Spleen (tissue), 13 donors: ENCODE measurements around the gene PRR23E. TPM values are rescaled to one million over a fixed set of nuclear protein-coding genes. Genes with fewer than 3 reads are reported as not detected.

Experiments used
- DNase-seq: peaks from one replicate; pipeline ENCODE4 v3.0.0-alpha.2; 2020
- H3K27ac ChIP-seq, 8 donors: fragments of 200-600 bp; sonication (generic) in 7 of 8; 1 replicate in 4 of 8; 2 replicates in 4 of 8; pipeline versions ENCODE4 v1.5.0 to v1.8.0; 2016 to 2021; ENCODE audit warnings: inconsistent platforms in 4 of 8, mild to moderate bottlenecking in 4 of 8, moderate library complexity in 1 of 8
- H3K27me3 ChIP-seq, 7 donors: fragments of 200-600 bp; sonication (generic) in 6 of 7; replicated peaks in 1 of 7; 1 replicate in 4 of 7; 2 replicates in 3 of 7; pipeline versions ENCODE4 v1.5.0 to v1.8.0; 2016 to 2021; ENCODE audit warnings: inconsistent platforms in 3 of 7, mild to moderate bottlenecking in 1 of 7
- H3K36me3 ChIP-seq, 6 donors: fragments of 200-600 bp; sonication (generic) in 5 of 6; 1 replicate in 4 of 6; 2 replicates in 2 of 6; pipeline versions ENCODE4 v1.5.0 to v1.8.0; 2016 to 2021; ENCODE audit warnings: inconsistent platforms in 2 of 6
- H3K4me1 ChIP-seq, 6 donors: fragments of 200-600 bp; sonication (generic) in 5 of 6; 1 replicate in 3 of 6; 2 replicates in 3 of 6; pipeline versions ENCODE4 v1.5.0 to v1.8.0; 2016 to 2021; ENCODE audit warnings: inconsistent platforms in 3 of 6
- H3K4me3 ChIP-seq, 8 donors: fragments of 200-600 bp; sonication (generic) in 7 of 8; 1 replicate in 4 of 8; 2 replicates in 4 of 8; pipeline versions ENCODE4 v1.5.0 to v1.8.0; 2016 to 2021; ENCODE audit warnings: inconsistent platforms in 4 of 8, mild to moderate bottlenecking in 4 of 8, moderate library complexity in 2 of 8
- H3K9me3 ChIP-seq, 8 donors: fragments of 200-600 bp; sonication (generic) in 7 of 8; 1 replicate in 4 of 8; 2 replicates in 4 of 8; pipeline versions ENCODE4 v1.5.0 to v1.8.0; 2016 to 2021; ENCODE audit warnings: inconsistent platforms in 4 of 8
- POLR2A ChIP-seq, 3 donors: fragments of 450-650 bp; IDR thresholded peaks; one replicate each; pipeline ENCODE4 v1.5.1; 2017; ENCODE audit warnings: antibody characterized with exemption in 3 of 3, mild to moderate bottlenecking in 1 of 3
- POLR2AphosphoS5 ChIP-seq, 3 donors: sonication (generic); formaldehyde crosslinking; IDR thresholded peaks; one replicate each; pipeline ENCODE4 v1.5.1; 2017; ENCODE audit warnings: antibody characterized with exemption in 3 of 3
- WGBS, 5 donors: extraction: QIAGEN DNeasy Blood & Tissue Kit in 3 of 5; methylation state at CpG; one replicate each; pipeline versions ENCODE4 v1.1.5 to v1.1.7; 2013 to 2018; 5-methylcytosine and 5-hydroxymethylcytosine counted together
- intact Hi-C: fragments of 100-400 bp; cut with DNase I; formaldehyde crosslinking; loops from one replicate; pipeline ENCODE4 v1.15.0; 2023; ENCODE audit warnings: low total_unique reads
- long read RNA-seq, 2 donors: transcript quantifications; one replicate each; lab custom pipeline, GENCODE V29; 2026
- polyA plus RNA-seq, 3 donors: library from polyadenylated mRNA; stranded (reverse); fragments of 200-250 nt; gene quantifications; one replicate each; pipeline ENCODE4 v1.2.1, GENCODE V29; 2013
- total RNA-seq, 7 donors: library from RNA; depleted of rRNA in 3 of 7; stranded (reverse); fragments of >200 nt in 3 of 7; fragmentation: NEBNext Ultra II Directional in 4 of 7; extraction: Animal tissue kit (Norgen Biotek cat#: 25700) in 4 of 7; gene quantifications; one replicate each; pipeline versions ENCODE4 v1.1.0 to v1.2.1, GENCODE V29; 2016 to 2021
- TF ChIP-seq, protein P1 (sequence below), 11 experiments: fragments of 200-600 bp in 7 of 11; fragments of 450-650 bp in 4 of 11; sonication (generic) in 4 of 11; IDR thresholded peaks in 8 of 11; conservative IDR thresholded peaks in 3 of 11; 1 replicate in 7 of 11; 2 replicates in 4 of 11; pipeline versions ENCODE4 v1.4.0 to v1.8.0; 2016 to 2021; ENCODE audit warnings: antibody characterized with exemption in 11 of 11, inconsistent platforms in 4 of 11, mild to moderate bottlenecking in 1 of 11
- donor health status: healthy with polysubstance abuse.
- donor health status: DM: no; HTN: no; CAD: no; lungs with moderate emphysema.
- donor health status: DM: no; HTN: no; CAD: no.
- donor health status: Bipolar disorder and iron deficiency.
- donor health status: healthy.
- donor health status: DM: no; HTN: no; CAD: no.
- donor health status: DM: yes; HTN: yes; CAD: no.

The PRR23E gene, protein sequence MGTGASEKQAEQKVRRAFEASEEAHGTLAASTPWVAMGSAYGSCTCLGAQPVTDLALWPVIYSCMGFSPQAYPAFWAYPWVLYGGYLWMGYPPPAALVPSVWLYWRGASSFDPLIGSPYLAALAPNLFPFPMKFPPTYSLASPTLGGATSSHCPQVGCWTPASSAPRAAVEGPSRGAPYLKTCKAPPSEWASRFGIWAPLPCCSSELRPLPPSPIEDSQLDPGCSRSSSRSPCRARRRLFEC
- not detected for total RNA-seq
- not detected for polyA plus RNA-seq
- long read RNA-seq, donor 1, result 0 reads
- long read RNA-seq, donor 2, result 0 reads

DNA sequence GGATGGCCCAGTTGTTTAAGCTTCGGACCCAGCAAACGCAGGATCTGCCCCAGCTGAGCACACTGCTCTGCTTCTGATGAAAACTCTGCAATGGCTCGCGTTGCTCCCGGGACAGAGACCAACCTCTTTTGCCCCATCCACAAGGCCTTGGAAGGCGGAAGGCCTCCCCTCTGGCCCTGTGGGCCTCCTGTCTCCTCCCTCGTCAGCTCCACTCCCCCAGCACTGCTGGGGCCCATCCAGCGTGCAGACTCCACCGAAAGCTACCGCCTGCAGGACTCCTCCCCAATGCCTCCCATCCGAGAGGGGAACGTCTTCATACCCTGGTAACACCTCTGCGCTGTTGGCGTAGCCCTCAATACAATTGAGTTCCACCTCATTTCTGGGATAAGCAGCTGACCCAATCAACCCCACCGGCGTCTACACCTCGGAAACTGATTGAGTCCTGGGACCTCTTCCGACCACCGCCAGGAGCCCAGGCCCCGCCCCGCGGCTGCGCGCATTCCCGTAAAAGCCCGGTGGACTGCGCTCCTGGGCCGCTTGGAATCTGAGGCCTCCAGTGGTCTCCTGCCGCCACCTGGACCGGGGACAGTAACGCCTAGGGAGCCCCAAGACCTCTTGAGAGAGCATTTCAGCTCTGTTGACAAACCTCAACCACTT is at the start of gene PRR23E:
TSS of gene PRR23E (plus strand) at position 556 of the 657 bp plus-strand sequence. CDS start 3,555 bp downstream, outside the sequence.
- no peak for TF ChIP-seq POLR2AphosphoS5 (IDR thresholded peaks at IDR 0.05)
- TF ChIP-seq, protein P1, sequence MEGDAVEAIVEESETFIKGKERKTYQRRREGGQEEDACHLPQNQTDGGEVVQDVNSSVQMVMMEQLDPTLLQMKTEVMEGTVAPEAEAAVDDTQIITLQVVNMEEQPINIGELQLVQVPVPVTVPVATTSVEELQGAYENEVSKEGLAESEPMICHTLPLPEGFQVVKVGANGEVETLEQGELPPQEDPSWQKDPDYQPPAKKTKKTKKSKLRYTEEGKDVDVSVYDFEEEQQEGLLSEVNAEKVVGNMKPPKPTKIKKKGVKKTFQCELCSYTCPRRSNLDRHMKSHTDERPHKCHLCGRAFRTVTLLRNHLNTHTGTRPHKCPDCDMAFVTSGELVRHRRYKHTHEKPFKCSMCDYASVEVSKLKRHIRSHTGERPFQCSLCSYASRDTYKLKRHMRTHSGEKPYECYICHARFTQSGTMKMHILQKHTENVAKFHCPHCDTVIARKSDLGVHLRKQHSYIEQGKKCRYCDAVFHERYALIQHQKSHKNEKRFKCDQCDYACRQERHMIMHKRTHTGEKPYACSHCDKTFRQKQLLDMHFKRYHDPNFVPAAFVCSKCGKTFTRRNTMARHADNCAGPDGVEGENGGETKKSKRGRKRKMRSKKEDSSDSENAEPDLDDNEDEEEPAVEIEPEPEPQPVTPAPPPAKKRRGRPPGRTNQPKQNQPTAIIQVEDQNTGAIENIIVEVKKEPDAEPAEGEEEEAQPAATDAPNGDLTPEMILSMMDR (IDR thresholded peaks at IDR 0.05 in 8 of 11, conservative IDR thresholded peaks at IDR 0.05 in 3 of 11), result no peak
- no peak for TF ChIP-seq POLR2A (IDR thresholded peaks at IDR 0.05)
- H3K27ac ChIP-seq, result no peak within 1 kb of the TSS
- no peak for DNase-seq
- peaks cover 0 to 40% (median 22%) of the 10 kb centered on the region in 8 donors for H3K9me3 ChIP-seq
- peaks cover 0 to 15% (median 0%) of the 10 kb centered on the region in 7 donors for H3K27me3 ChIP-seq
- H3K36me3 ChIP-seq, result no peaks in the 10 kb centered on the region
- no peak within 1 kb of the TSS for H3K4me3 ChIP-seq
- H3K4me1 ChIP-seq, result no peaks in the 10 kb centered on the region
- intact Hi-C loops, result no loop called here
- 84 to 93% (median 91%) methylated on average over 29 to 31 of the region's 31 CpGs for WGBS, 5 donors

DNA sequence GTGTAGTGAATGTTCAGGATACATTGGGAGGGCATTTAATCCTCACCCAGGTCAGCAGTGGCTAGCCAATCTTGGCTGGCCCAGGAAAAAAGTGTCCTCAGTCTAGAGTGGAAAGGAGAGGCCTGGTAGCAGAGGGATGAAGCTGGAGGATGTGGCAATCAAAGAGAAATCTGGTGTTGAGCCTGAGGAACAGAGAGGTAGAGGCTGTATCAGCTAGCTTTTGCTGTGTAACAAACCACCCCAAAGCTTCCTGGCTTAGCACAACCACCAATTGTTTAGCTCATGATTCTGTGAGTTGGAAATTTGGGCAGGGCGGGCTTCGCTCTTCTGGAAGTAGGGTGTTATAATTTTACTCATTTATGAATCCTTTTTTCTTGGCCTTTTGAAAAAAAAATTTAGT is 49.8 kb upstream of the PRR23E start:
- Histone ChIP-seq H3K4me1 (no peaks in the 10 kb centered on the region), H3K36me3 (no peaks in the 10 kb centered on the region), H3K4me3 (no peak overlapping the region), H3K27me3 (peaks cover 0 to 14% (median 0%) of the 10 kb centered on the region in 7 donors), H3K27ac (no peak overlapping the region), H3K9me3 (peaks cover 0 to 6% (median 0%) of the 10 kb centered on the region in 8 donors)
- no peak for TF ChIP-seq POLR2AphosphoS5 (IDR thresholded peaks at IDR 0.05)
- no peak for TF ChIP-seq POLR2A (IDR thresholded peaks at IDR 0.05)
- TF ChIP-seq, protein P1 (IDR thresholded peaks at IDR 0.05 in 8 of 11, conservative IDR thresholded peaks at IDR 0.05 in 3 of 11), result no peak
- 76 to 100% (median 96%) methylated on average over 2 of the region's 2 CpGs for WGBS, 5 donors
- DNase-seq, result no peak
- intact Hi-C loops, result no loop called here

DNA sequence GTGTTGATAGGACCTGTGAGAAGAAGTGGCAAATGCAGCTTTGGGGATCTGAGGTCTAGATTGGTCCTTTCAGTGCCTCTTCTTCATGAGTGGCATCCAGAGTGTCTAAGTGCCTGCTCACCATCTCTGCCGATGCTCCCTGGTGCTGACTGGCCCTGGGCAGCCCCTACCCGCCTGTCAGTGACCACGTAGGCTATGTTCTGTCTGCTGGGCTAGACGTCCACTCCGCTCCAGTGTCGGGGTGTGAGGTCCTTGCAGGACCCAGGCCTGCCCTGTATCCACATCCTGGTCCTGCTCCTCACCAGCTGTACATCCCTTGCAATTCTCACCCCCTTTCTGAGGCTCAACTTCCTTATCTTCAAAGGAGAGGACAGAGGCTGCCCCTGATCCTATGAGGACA is 48.3 kb upstream of the PRR23E start:
- 77 to 97% (median 86%) methylated on average over 5 to 6 of the region's 6 CpGs for WGBS, 5 donors
- TF ChIP-seq POLR2AphosphoS5 (IDR thresholded peaks at IDR 0.05), result no peak
- no peak for TF ChIP-seq POLR2A (IDR thresholded peaks at IDR 0.05)
- TF ChIP-seq, protein P1 (IDR thresholded peaks at IDR 0.05 in 8 of 11, conservative IDR thresholded peaks at IDR 0.05 in 3 of 11), result no peak
- no peak for DNase-seq

DNA sequence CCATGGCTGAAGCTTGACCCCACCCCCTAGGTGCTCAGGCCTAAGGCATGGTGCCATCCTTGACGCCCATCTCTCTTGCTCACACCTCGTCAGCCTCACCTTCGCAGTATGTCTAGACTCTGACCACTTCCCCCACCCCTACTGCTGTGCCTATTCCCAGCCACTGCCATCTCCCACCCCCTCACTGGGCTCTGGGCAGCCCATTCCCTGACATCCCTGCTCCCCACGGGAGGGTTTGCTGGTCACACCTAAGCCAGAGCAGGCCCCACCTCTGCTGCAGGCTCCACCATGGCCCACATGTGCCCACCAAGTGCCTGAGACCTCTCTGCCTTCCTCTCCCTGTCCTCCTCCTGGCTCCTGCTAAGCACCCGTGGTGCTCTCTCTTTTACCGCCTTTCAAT is 47.7 kb upstream of the PRR23E start:
- no peaks in the 10 kb centered on the region for H3K4me1 ChIP-seq
- WGBS, 5 donors, result 84 to 90% (median 89%) methylated on average over 6 of the region's 6 CpGs
- no peaks in the 10 kb centered on the region for H3K36me3 ChIP-seq
- TF ChIP-seq POLR2A (IDR thresholded peaks at IDR 0.05) (no peak), POLR2AphosphoS5 (IDR thresholded peaks at IDR 0.05) (no peak)
- TF ChIP-seq, protein P1 (IDR thresholded peaks at IDR 0.05 in 8 of 11, conservative IDR thresholded peaks at IDR 0.05 in 3 of 11), result no peak
- no peak overlapping the region for H3K4me3 ChIP-seq
- H3K9me3 ChIP-seq, result peaks cover 0 to 6% (median 0%) of the 10 kb centered on the region in 8 donors
- intact Hi-C loops, result no loop called here
- peak; percentile 44 for DNase-seq
- no peak overlapping the region for H3K27ac ChIP-seq
- H3K27me3 ChIP-seq, result peaks cover 0 to 6% (median 0%) of the 10 kb centered on the region in 7 donors

More for the DNA sequence above, 48.3 kb upstream of the PRR23E start:
- no peak overlapping the region for H3K27ac ChIP-seq
- peaks cover 0 to 6% (median 0%) of the 10 kb centered on the region in 8 donors for H3K9me3 ChIP-seq
- no peak overlapping the region for H3K4me3 ChIP-seq
- H3K27me3 ChIP-seq, result peaks cover 0 to 9% (median 0%) of the 10 kb centered on the region in 7 donors
- no peaks in the 10 kb centered on the region for H3K4me1 ChIP-seq
- H3K36me3 ChIP-seq, result no peaks in the 10 kb centered on the region
- intact Hi-C loops, result no loop called here
